HepG2 (cell line): ENCODE measurements around the gene ERCC4. TPM values are rescaled to one million over a fixed set of nuclear protein-coding genes. Genes with fewer than 3 reads are reported as not detected.

Experiments used
- FOXO1 ChIP-seq: sonication (generic); formaldehyde crosslinking; IDR thresholded peaks from 2 replicates; pipeline ENCODE4 v1.4.0; 2020; ENCODE audit warnings: missing genetic modification reagents
- JARID2 ChIP-seq: sonication (generic); formaldehyde crosslinking; IDR thresholded peaks from 2 replicates; pipeline ENCODE4 v1.8.1; 2023; ENCODE audit warnings: missing genetic modification reagents, inconsistent platforms; ENCODE audit not compliant: insufficient replicate concordance
- KMT2B ChIP-seq: IDR thresholded peaks from 2 replicates; pipeline ENCODE4 v1.6.1; 2016; ENCODE audit warnings: missing genetic modification reagents, missing compliant biosample characterization
- NBN ChIP-seq: fragments of 450-650 bp; conservative IDR thresholded peaks from 2 replicates; pipeline ENCODE4 v1.6.1; 2017
- PRMT3 ChIP-seq: sonication (generic); formaldehyde crosslinking; IDR thresholded peaks from 2 replicates; pipeline ENCODE4 v1.8.1; 2022; ENCODE audit warnings: low read depth, mild to moderate bottlenecking, moderate library complexity, missing genetic modification reagents, borderline replicate concordance
- RARG ChIP-seq: sonication (generic); formaldehyde crosslinking; IDR thresholded peaks from 2 replicates; pipeline ENCODE4 v1.4.0; 2020; ENCODE audit warnings: low read depth, mild to moderate bottlenecking, missing genetic modification reagents
- RBM22 ChIP-seq: fragments of 200-400 bp; formaldehyde crosslinking; optimal IDR thresholded peaks from 2 replicates; pipeline ENCODE3; 2017; ENCODE audit warnings: mild to moderate bottlenecking, low read length, moderate library complexity
- SOX13 ChIP-seq, 3 experiments: fragments of 450-650 bp in 1 of 3; sonication (generic) in 1 of 3; formaldehyde crosslinking in 1 of 3; IDR thresholded peaks in 2 of 3; conservative IDR thresholded peaks in 1 of 3; 2 replicates each; pipeline versions ENCODE4 v1.5.0 to v1.6.1; 2016 to 2020; ENCODE audit warnings: antibody characterized with exemption in 1 of 3, mild to moderate bottlenecking in 1 of 3, missing compliant biosample characterization in 1 of 3, missing genetic modification reagents in 1 of 3, moderate library complexity in 1 of 3
- ZNF367 ChIP-seq: sonication (generic); formaldehyde crosslinking; IDR thresholded peaks from 2 replicates; pipeline ENCODE4 v1.4.0; 2020; ENCODE audit warnings: missing genetic modification reagents, borderline replicate concordance
- ZNF383 ChIP-seq: sonication (generic); formaldehyde crosslinking; IDR thresholded peaks from 2 replicates; pipeline ENCODE4 v1.4.0; 2020; ENCODE audit warnings: missing genetic modification reagents, mild to moderate bottlenecking, borderline replicate concordance
- ZNF562 ChIP-seq: sonication (generic); formaldehyde crosslinking; IDR thresholded peaks from 2 replicates; pipeline ENCODE4 v1.8.0; 2022; ENCODE audit warnings: missing genetic modification reagents, borderline replicate concordance
- ZNF572 ChIP-seq: sonication (generic); formaldehyde crosslinking; IDR thresholded peaks from 2 replicates; pipeline ENCODE4 v1.5.1; 2020; ENCODE audit warnings: mild to moderate bottlenecking, missing genetic modification reagents
- polyA plus RNA-seq, 8 experiments: library from polyadenylated mRNA; depleted of rRNA in 3 of 8; stranded (reverse) in 7 of 8; unstranded in 1 of 8; fragments of >200 nt; fragmentation: Illumina TruSeq in 4 of 8; extraction: Trizol in 4 of 8; gene quantifications; 2 replicates each; pipeline versions ENCODE4 v1.2.1 to v1.2.3, GENCODE V29; 2011 to 2016; ENCODE audit warnings: low read depth in 4 of 8, missing spikeins in 1 of 8, mixed read lengths in 1 of 8; ENCODE audit not compliant: insufficient read depth in 1 of 8
- total RNA-seq, 5 experiments: library from RNA; depleted of rRNA; stranded (reverse); fragments of >200 nt; fragmentation: Illumina TruSeq; extraction: Trizol; gene quantifications; 2 replicates each; pipeline ENCODE4 v1.2.3, GENCODE V29; 2016; ENCODE audit warnings: low read depth in 1 of 5
- TF ChIP-seq, protein P1 (sequence below): sonication (generic); formaldehyde crosslinking; IDR thresholded peaks from 2 replicates; pipeline ENCODE4 v1.8.0; 2022; ENCODE audit warnings: mild to moderate bottlenecking, missing genetic modification reagents, borderline replicate concordance
- TF ChIP-seq, protein P2 (sequence below): sonication (generic); formaldehyde crosslinking; IDR thresholded peaks from 2 replicates; pipeline ENCODE4 v1.4.0; 2020; ENCODE audit warnings: missing genetic modification reagents
- TF ChIP-seq, protein P3 (sequence below): sonication (generic); formaldehyde crosslinking; IDR thresholded peaks from 2 replicates; pipeline ENCODE4 v1.5.0; 2020; ENCODE audit warnings: missing genetic modification reagents, mild to moderate bottlenecking, borderline replicate concordance
- TF ChIP-seq, protein P4 (sequence below): IDR thresholded peaks from 2 replicates; pipeline ENCODE4 v1.6.1; 2016
- TF ChIP-seq, protein P5 (sequence below): sonication (generic); formaldehyde crosslinking; conservative IDR thresholded peaks from 2 replicates; pipeline ENCODE4 v1.5.0; 2020; ENCODE audit warnings: missing genetic modification reagents

Gene ERCC4
- total and polyA plus RNA-seq, 2 of the 13 experiments (the other 11 are each of a cell fraction or from before 2014, with no cell fraction given): 5.4 to 15.2 TPM

DNA sequence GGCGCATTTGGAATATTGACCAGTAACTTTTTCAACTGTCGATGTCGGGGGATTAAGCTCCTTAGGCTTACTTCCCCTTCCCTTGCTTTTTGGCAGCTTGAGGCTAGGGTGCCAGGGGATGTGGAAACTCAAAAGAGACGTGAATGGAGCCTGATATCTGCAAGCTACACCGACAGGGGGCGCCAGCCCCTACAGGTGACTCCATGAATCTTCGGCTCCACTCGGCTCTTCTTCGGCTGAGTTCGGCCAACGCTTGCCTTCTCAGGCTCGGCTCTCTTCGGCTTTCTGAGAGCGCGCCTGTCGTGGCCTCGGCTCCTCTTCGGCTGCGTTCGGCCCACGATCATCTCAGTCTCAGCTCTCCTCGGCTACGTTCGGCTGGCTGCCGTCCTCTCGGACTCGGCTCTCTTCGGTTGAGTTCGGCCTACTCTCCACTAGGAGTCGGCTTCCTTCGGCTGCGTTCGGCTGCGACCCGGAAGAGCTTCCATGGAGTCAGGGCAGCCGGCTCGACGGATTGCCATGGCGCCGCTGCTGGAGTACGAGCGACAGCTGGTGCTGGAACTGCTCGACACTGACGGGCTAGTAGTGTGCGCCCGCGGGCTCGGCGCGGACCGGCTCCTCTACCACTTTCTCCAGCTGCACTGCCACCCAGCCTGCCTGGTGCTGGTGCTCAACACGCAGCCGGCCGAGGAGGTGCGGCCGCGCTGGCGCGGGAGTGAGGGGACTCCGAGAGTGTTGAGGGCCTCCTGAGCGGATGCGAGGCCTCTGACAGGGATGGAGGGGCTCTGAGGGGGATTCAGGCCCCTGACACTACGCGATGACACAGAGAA lies at the start of gene ERCC4 (continued):
- TF ChIP-seq SOX13 (IDR thresholded peaks at IDR 0.05): no peak
- peak in 1 of 2 experiments; percentile 5; a peak in 1 of 4 replicates for TF ChIP-seq SOX13 (CRISPR knock-in tag; conservative IDR thresholded peaks at IDR 0.05 in 1 of 2, IDR thresholded peaks at IDR 0.05 in 1 of 2)
- TF ChIP-seq NBN: no peak
- TF ChIP-seq, protein P1, sequence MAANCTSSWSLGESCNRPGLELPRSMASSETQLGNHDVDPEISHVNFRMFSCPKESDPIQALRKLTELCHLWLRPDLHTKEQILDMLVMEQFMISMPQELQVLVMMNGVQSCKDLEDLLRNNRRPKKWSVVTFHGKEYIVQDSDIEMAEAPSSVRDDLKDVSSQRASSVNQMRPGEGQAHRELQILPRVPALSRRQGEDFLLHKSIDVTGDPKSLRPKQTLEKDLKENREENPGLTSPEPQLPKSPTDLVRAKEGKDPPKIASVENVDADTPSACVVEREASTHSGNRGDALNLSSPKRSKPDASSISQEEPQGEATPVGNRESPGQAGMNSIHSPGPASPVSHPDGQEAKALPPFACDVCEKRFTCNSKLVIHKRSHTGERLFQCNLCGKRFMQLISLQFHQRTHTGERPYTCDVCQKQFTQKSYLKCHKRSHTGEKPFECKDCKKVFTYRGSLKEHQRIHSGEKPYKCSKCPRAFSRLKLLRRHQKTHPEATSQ: no peak; the same call in 1 of the 2 replicates
- TF ChIP-seq, protein P2, sequence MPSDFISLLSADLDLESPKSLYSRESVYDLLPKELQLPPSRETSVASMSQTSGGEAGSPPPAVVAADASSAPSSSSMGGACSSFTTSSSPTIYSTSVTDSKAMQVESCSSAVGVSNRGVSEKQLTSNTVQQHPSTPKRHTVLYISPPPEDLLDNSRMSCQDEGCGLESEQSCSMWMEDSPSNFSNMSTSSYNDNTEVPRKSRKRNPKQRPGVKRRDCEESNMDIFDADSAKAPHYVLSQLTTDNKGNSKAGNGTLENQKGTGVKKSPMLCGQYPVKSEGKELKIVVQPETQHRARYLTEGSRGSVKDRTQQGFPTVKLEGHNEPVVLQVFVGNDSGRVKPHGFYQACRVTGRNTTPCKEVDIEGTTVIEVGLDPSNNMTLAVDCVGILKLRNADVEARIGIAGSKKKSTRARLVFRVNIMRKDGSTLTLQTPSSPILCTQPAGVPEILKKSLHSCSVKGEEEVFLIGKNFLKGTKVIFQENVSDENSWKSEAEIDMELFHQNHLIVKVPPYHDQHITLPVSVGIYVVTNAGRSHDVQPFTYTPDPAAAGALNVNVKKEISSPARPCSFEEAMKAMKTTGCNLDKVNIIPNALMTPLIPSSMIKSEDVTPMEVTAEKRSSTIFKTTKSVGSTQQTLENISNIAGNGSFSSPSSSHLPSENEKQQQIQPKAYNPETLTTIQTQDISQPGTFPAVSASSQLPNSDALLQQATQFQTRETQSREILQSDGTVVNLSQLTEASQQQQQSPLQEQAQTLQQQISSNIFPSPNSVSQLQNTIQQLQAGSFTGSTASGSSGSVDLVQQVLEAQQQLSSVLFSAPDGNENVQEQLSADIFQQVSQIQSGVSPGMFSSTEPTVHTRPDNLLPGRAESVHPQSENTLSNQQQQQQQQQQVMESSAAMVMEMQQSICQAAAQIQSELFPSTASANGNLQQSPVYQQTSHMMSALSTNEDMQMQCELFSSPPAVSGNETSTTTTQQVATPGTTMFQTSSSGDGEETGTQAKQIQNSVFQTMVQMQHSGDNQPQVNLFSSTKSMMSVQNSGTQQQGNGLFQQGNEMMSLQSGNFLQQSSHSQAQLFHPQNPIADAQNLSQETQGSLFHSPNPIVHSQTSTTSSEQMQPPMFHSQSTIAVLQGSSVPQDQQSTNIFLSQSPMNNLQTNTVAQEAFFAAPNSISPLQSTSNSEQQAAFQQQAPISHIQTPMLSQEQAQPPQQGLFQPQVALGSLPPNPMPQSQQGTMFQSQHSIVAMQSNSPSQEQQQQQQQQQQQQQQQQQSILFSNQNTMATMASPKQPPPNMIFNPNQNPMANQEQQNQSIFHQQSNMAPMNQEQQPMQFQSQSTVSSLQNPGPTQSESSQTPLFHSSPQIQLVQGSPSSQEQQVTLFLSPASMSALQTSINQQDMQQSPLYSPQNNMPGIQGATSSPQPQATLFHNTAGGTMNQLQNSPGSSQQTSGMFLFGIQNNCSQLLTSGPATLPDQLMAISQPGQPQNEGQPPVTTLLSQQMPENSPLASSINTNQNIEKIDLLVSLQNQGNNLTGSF (CRISPR knock-in tag): peak; percentile 85; the same call in 1 of the 2 replicates
- TF ChIP-seq, protein P3, sequence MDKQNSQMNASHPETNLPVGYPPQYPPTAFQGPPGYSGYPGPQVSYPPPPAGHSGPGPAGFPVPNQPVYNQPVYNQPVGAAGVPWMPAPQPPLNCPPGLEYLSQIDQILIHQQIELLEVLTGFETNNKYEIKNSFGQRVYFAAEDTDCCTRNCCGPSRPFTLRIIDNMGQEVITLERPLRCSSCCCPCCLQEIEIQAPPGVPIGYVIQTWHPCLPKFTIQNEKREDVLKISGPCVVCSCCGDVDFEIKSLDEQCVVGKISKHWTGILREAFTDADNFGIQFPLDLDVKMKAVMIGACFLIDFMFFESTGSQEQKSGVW (CRISPR knock-in tag): no peak
- no peak for TF ChIP-seq ZNF562 (CRISPR knock-in tag)
- TF ChIP-seq, protein P4, sequence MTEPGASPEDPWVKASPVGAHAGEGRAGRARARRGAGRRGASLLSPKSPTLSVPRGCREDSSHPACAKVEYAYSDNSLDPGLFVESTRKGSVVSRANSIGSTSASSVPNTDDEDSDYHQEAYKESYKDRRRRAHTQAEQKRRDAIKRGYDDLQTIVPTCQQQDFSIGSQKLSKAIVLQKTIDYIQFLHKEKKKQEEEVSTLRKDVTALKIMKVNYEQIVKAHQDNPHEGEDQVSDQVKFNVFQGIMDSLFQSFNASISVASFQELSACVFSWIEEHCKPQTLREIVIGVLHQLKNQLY (CRISPR knock-in tag): 0 out of 2 replicates have a peak, but pooled peaks have one; percentile 31
- no peak for TF ChIP-seq RBM22
- TF ChIP-seq JARID2 (CRISPR knock-in tag): peak; percentile 92
- peak; percentile 97 for TF ChIP-seq ZNF572 (CRISPR knock-in tag)
- TF ChIP-seq KMT2B (CRISPR knock-in tag): peak; percentile 100
- TF ChIP-seq ZNF367 (CRISPR knock-in tag): no peak
- 0 out of 2 replicates have a peak, but pooled peaks have one; percentile 26 for TF ChIP-seq FOXO1 (CRISPR knock-in tag)
- no peak for TF ChIP-seq RARG (CRISPR knock-in tag)
- no peak for TF ChIP-seq PRMT3 (CRISPR knock-in tag)
- TF ChIP-seq, protein P5, sequence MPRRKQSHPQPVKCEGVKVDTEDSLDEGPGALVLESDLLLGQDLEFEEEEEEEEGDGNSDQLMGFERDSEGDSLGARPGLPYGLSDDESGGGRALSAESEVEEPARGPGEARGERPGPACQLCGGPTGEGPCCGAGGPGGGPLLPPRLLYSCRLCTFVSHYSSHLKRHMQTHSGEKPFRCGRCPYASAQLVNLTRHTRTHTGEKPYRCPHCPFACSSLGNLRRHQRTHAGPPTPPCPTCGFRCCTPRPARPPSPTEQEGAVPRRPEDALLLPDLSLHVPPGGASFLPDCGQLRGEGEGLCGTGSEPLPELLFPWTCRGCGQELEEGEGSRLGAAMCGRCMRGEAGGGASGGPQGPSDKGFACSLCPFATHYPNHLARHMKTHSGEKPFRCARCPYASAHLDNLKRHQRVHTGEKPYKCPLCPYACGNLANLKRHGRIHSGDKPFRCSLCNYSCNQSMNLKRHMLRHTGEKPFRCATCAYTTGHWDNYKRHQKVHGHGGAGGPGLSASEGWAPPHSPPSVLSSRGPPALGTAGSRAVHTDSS (CRISPR knock-in tag): peak; percentile 67; the same call in 1 of the 2 replicates
- TF ChIP-seq ZNF383 (CRISPR knock-in tag): no peak
